CD4-positive, alpha-beta T cell treated with Interleukin-4 for 4 hours (primary cell): Measurements from ENCODE around the gene PRIM2.
"Not testable (repeated sequence)": the region's sequence is repeated elsewhere in the genome, so short reads cannot be mapped to it uniquely, and the experiment has no call there.

Source experiments
- DNase-seq: peaks from one replicate; pipeline ENCODE4 v3.0.0-alpha.2; 2020

Gene PRIM2

DNA sequence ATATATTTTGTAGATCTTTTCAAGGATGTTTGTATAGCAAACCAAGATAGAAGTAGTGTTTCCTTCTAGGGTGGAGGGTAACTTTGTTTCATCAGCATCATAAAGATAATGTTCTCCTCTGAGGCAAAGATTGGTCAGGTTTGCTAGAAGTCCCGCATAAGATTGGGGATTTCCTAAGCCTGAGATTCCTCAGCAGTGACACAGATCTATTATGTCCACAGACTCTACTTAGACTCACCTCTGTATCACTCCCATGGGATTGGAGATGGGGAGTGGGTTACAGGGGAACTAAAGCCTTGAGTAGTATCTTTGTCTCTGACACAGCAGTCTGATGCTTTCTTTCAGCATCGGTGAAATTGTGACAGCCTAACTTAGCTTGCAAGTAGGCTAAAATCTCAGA, 341.1 kb downstream of the PRIM2 start:
- not testable (repeated sequence) for DNase-seq

DNA sequence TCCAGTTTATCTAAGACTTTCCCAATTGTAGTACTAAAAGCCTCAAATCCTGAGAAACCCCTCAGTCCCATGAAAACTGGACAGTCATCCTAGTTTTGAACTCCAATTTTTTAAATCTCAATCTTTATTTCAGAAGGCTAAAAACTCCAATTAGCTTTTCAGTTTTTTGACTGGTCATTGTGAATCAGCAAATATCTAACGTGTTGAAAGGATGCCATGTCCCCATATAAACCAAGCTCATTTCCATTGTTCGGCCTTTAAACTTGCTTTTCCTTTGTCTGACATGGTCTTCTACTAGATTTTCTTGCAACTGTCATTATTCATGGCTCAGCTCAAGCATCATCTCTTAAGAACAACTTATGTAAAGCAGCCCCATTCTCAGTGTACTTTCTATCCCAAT, 342.4 kb downstream of the PRIM2 start:
- DNase-seq, result not testable (repeated sequence)

DNA sequence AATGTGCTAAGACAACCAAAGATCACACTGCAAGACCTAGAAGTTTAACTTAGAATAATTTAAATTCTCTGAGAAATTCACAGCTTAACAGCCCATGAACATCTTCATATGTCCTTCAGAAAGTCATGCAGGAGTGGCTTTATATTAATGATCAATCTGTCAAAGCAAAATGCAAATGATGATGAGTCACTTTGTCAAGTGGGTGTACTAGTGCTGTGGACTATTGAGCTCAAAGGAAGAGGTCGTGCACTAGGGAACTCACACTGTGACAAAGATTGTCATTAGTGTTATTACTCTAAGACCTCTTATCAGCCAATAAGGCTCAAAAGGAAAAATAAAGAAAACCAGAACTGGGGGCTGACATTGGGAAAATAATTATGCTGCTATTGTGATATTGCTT, 343.5 kb downstream of the PRIM2 start:
- not testable (repeated sequence) for DNase-seq

DNA sequence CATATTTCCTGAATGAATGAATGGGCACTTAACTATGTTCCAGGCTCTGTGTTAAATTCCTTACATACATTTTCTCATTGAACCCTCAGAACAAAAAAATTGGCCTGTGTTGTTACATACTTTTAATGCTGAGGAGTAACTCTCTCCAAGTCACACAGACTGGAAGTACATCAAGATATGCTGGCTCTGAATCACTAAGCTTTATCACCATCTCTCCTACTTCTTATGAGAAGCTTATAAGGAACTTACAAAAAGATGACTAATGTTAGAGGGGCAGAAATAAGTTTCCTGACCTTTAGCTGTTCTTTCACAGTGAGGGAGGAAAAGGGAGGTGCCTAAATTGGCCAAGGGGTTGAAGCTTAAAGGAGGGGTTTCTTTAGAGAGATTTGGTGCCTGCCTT, 350.7 kb downstream of the PRIM2 start:
- DNase-seq, result not testable (repeated sequence)

DNA sequence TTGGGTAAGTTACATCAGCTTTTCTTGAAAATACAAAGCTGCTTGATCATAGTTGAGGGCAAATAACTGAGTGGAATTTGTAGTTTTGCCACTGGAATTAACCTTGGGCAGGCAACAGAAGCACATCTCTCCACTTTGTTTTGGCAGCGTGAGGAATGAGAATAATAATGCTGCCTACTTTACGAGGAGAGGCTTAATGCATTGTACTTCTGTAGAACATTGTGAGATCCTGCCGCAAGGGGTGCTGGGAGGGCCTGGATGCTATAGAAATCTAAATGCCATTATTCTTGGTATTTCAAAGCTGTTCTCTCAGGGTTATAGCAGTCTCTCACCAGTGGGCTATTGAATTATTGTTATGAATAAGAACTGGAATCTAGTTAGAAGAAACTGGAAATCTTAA, 353.8 kb downstream of the PRIM2 start:
- not testable (repeated sequence) for DNase-seq

DNA sequence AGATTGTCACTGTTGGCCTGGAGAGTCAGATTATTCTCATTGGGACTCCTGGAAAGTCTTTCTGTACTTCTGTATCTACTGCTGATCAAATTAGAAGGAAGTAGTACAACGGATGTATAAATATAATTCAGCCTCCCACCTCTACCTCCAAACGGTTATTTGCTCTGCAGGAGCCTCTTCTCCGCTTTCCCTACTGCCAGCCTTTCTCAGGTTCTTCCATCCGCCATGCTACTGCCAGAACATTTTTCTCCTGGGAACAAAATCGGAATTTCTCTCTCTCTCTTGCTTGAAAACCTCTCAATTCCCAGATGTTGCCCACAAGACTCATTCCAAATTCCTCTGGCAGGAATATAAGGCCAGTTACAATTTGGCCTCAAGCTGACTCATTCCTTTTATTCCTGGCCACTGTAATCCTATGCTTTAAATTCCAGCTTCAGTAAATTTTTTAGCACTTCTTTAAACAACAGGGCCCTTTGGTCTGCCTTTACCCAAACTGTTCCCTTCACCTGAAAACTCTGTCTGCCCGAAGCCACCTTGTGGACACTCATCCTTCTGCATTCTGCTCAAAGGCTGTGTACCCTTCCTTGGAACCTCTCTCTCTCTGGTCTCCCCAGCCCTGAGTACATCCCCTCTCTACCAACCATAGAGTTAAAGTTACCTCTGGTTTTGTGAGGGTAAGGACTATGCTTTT, 354.7 kb downstream of the PRIM2 start:
- DNase-seq, result not testable (repeated sequence)

DNA sequence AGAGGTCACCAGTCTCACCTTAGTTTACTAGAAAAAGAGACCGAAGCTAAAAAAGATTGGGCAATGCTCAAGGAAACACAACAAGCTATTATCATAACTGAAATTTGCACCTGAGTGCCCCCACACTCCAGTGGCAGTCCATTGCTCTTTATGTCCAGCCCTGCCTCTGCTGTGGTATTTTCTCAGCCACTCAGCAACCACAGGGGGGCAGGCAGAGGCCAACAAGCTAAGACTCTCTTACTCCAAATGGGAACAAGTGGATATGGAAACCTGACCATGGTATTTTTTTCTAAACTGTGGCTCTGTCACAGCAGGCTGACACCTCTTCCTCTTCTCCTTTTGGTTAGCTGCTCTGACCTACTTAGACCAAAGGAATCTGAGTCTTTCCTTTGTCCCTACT, 355.9 kb downstream of the PRIM2 start:
- not testable (repeated sequence) for DNase-seq

DNA sequence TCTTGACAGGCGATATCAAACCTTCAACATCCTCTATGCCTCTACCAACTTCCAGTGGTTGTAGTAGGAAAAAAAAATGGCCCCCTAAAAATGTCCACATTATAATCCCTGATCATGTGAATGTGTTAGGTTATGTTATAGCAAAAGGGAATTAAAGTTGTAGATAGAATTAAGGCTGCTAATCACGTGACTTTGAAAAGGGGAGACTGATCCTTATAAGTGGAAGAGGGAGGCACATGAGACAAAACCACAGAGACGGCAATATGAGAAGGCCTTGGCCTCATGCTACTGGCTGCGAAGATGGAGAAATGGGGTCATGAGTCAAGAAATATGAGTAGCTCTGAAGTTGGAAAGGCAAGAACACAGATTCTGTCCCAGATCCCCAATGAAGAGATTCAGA, 358.0 kb downstream of the PRIM2 start:
- not testable (repeated sequence) for DNase-seq

DNA sequence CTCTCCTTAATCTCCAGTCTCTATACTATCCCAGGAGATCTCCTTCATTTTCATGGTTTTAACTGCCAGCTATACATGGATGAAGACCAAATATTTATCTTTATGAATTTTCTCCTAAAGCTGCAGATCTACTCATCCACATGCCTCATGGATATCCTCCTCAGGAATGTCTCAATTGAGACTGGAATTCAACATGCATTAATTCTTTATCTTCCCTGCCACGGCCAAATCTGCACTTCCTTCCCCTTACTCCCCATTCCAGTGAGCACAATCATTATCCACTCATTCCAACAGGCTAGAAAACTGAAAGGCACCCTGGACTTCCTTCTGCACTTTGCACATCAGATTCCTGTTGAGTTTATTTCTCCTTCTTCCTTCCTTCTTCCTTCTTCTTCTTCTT, 379.0 kb downstream of the PRIM2 start:
- DNase-seq, result not testable (repeated sequence)
